Endothelial cell of umbilical vein (primary cell): Measurements from ENCODE around the gene GDA.

ENCODE experiments used
- CTCF ChIP-seq, 2 donors: IDR thresholded peaks; 1 replicate in 1 of 2; 2 replicates in 1 of 2; pipeline ENCODE4 v1.5.1; 2011; ENCODE audit warnings: low read length in 2 of 2, mild to moderate bottlenecking in 2 of 2, moderate library complexity in 2 of 2, control low read depth in 1 of 2, inconsistent platforms in 1 of 2, low read depth in 1 of 2; ENCODE audit not compliant: insufficient read depth in 1 of 2; ENCODE audit errors: extremely low read depth in 1 of 2
- EZH2 ChIP-seq: IDR thresholded peaks from 2 replicates; pipeline ENCODE4 v1.6.1; 2012; ENCODE audit warnings: borderline replicate concordance, low read depth, mild to moderate bottlenecking, moderate library complexity, low read length, inconsistent platforms; ENCODE audit not compliant: severe bottlenecking
- FOS ChIP-seq: IDR thresholded peaks from 2 replicates; pipeline ENCODE4 v1.6.1; 2011; ENCODE audit warnings: mild to moderate bottlenecking, low read length, moderate library complexity, borderline replicate concordance; ENCODE audit not compliant: insufficient read depth
- JUN ChIP-seq: IDR thresholded peaks from 2 replicates; pipeline ENCODE4 v1.6.1; 2011; ENCODE audit warnings: borderline replicate concordance, low read depth; ENCODE audit not compliant: insufficient read length, insufficient read depth
- POLR2A ChIP-seq: IDR thresholded peaks from 2 replicates; pipeline ENCODE4 v1.6.1; 2012; ENCODE audit warnings: low read depth, mild to moderate bottlenecking, control low read depth, low read length

DNA sequence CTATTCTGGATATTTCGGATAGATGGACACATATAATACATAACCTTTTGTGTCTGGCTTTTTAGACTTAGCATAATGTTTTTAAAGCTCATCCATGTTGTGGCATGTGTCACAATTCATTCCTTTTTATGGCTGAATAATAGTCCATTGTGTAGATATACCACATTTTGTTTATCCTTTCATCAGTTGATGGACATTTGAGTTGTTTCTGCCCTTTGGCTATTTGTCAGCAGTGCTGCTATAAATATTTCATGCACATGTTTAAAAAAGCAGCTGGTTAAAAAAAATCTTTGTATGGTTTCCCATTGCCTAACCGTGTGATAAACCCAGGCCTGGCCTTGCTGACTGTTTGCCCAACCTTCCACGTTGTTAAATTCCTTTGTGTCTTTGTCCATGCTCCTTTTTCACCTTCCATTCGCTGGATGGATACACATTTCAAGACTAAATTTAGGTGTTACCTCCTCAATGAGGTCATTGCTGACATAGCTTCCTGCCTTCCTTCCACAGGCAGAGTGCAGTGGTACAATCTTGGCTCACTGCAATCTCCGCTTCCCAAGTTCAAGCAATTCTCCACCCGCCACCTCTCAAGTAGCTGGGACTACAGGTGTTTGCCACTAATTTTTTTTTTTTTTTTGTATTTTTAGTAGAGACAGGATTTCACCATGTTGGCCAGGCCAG, 11.3 kb downstream of the GDA start:
- TF ChIP-seq CTCF (IDR thresholded peaks at IDR 0.05; ENCODE audit: extremely low read depth in 1 of 2, insufficient read depth in 1 of 2, low read depth in 1 of 2, low read length in 2 of 2) (no peak), EZH2 (no peak), JUN (no peak), POLR2A (no peak), FOS (no peak)
